Activated T-helper 1 cell treated with anti-CD3 and anti-CD28 coated beads, Interleukin-12 subunit alpha, Interleukin-12 subunit beta, Interleukin-2, Interleukin-4 antibody, amounts not matched to agents 30 ng/mL and 10 ng/mL and 1 ng/mL, durations not matched to agents 14 hours and 24 hours and 36 hours (primary cell): ENCODE measurements around the gene UQCC2. TPM values are rescaled to one million over a fixed set of nuclear protein-coding genes. Genes with fewer than 3 reads are reported as not detected.

Source experiments
- DNase-seq: peaks from one replicate; pipeline ENCODE4 v3.0.0; 2021; ENCODE audit warnings: low spot score
- H3K27ac Mint-ChIP-seq: one replicate; pipeline ENCODE4 v1.8.0; 2021; ENCODE audit warnings: mild to moderate bottlenecking, mixed read lengths
- H3K27me3 Mint-ChIP-seq: one replicate; pipeline ENCODE4 v1.8.0; 2022; ENCODE audit warnings: mild to moderate bottlenecking, moderate library complexity, mixed read lengths; ENCODE audit not compliant: insufficient read depth
- H3K36me3 Mint-ChIP-seq: one replicate; pipeline ENCODE4 v1.8.0; 2021; ENCODE audit warnings: low read depth, mixed read lengths
- H3K4me1 Mint-ChIP-seq: one replicate; pipeline ENCODE4 v1.8.0; 2021; ENCODE audit warnings: low read depth, mixed read lengths
- H3K4me3 Mint-ChIP-seq: one replicate; pipeline ENCODE4 v1.8.0; 2021; ENCODE audit warnings: mild to moderate bottlenecking, moderate library complexity, mixed read lengths
- H3K9me3 Mint-ChIP-seq: one replicate; pipeline ENCODE4 v1.8.0; 2021; ENCODE audit warnings: mixed read lengths
- intact Hi-C: fragments of 100-400 bp; cut with micrococcal nuclease; formaldehyde crosslinking; loops from one replicate; pipeline ENCODE4 v1.15.1; 2024
- total RNA-seq: library from RNA; stranded (reverse); gene quantifications from 2 replicates; pipeline ENCODE4 v1.2.3, GENCODE V29; 2022

UQCC2 gene
- total RNA-seq, 1 donor from 2014 or later, result 123 TPM

DNA sequence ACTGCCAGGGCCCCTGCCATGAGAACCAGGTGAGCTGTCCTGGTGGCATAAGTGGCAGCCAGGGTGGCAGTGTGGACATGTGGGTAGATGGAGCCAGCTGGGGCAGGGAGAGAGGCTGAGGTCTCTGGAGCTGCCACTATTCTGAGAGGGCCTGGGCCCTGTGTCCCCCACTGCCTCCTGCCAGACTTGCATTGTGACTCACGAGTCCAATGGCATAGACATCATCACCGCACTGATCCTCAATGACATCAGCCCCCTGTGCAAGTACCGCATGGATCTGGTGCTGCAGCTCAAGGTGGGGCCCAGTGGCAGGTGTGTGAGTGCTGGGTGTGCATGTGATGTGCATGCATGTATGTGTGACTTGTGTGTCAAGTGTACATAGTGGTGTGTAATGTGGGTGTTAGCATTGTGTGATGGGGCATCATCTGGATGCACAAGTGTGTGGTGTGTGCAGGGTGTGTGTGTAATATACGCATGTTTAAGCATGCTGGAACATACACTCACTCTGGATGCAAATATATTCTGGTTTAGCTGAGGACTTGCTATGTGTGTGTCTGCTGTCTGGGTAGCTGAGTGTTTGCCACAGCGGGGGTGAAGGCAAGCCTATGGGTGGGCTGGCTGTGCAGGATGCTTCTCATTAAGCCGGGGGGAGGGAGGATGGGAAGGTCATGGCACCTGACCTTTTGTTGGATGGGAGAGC, 25.1 kb downstream of the UQCC2 start:
- H3K27ac Mint-ChIP-seq, result no peak overlapping the region
- H3K36me3 Mint-ChIP-seq, result peaks cover 47% of the 10 kb centered on the region
- no peaks in the 10 kb centered on the region for H3K9me3 Mint-ChIP-seq
- no peak overlapping the region for H3K4me3 Mint-ChIP-seq
- H3K27me3 Mint-ChIP-seq, result no peaks in the 10 kb centered on the region
- intact Hi-C loops, result no loop called here
- no peak for DNase-seq
- peaks cover 25% of the 10 kb centered on the region for H3K4me1 Mint-ChIP-seq

DNA sequence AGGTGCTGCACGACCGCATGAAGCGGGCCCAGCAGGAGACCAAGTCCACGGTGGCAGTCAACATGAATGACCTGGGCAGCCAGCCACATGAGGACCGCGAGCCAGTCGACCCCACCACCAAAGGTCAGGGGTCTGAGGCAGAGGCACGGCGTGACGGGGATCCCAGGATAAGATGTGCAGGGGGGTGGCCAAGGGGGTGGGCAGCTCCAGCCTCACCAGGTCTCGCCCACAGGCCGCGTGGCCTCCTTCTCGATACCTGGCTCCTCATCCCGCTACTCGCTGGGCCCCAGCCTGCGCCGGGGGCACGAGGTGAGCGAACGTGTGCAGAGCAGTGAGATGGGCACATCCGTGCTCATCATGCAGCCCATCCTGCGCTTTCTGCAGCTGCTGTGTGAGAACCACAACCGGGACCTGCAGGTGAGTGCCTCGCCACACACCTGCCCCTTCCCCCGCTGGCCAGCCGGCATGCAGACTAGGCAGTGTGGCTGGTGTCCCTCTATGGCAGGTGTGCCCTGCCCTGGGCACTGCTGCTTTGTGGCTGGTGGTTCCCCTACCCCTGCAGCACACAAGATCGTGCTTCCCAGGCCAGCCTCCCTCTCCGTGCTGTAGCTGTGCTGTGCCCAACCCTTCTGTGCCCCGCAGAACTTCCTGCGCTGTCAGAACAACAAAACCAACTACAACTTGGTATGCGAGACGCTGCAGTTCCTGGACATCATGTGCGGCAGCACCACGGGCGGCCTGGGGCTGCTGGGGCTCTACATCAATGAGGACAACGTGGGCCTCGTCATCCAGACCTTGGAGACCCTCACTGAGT, 25.9 kb downstream of the UQCC2 start:
- H3K36me3 Mint-ChIP-seq, result peaks cover 44% of the 10 kb centered on the region
- no peaks in the 10 kb centered on the region for H3K9me3 Mint-ChIP-seq
- H3K4me3 Mint-ChIP-seq, result no peak overlapping the region
- intact Hi-C loops, result no loop called here
- no peaks in the 10 kb centered on the region for H3K27me3 Mint-ChIP-seq
- peak overlapping the region; percentile 68 for H3K27ac Mint-ChIP-seq
- H3K4me1 Mint-ChIP-seq, result peaks cover 23% of the 10 kb centered on the region
- no peak for DNase-seq

DNA sequence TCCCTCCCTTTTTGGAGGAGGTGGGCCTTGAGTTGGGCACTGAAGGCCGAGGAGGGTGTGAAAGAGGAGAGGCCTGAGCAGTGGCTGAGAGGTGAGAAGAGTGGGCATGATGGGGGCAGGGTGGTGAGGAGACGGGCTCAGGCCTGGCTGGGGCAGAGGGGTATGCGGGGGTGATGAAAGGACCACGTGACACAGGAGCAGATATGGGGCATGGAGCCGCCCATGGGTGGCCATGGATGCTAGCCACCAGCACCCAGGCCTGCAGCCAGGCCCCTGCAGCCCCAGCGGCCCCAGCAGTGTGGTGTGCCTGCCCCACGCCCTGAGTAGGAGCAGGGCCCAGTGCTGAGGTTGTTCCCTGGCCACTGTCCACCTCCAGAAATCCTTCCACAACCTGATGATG, 26.5 kb downstream of the UQCC2 start:
- no peak for DNase-seq
- Mint-ChIP-seq H3K36me3 (peaks cover 44% of the 10 kb centered on the region), H3K27me3 (no peaks in the 10 kb centered on the region), H3K4me1 (peaks cover 23% of the 10 kb centered on the region), H3K4me3 (no peak overlapping the region), H3K9me3 (no peaks in the 10 kb centered on the region), H3K27ac (peak overlapping the region; percentile 68)
- intact Hi-C loops, result no loop called here

DNA sequence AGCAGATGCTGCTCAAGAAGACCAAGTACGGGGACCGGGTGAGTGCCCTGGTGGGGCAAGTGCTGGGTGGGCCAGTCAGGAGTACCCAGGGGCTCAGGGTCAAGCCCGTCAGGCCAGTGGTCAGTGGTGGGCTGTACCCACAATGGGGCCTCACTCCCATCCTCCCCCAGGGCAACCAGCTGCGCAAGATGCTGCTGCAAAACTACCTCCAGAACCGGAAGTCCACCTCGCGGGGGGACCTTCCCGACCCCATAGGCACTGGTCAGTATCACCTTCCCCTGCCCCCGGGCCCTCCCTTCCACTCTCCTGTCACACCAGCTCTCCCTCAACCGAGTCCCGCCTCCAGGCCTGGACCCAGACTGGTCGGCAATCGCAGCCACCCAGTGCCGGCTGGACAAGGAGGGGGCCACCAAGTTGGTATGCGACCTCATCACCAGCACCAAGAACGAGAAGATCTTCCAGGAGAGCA, 27.0 kb downstream of the UQCC2 start:
- no peak overlapping the region for H3K4me3 Mint-ChIP-seq
- intact Hi-C loops, result no loop called here
- no peak overlapping the region for H3K27ac Mint-ChIP-seq
- H3K27me3 Mint-ChIP-seq, result no peaks in the 10 kb centered on the region
- DNase-seq, result no peak
- peaks cover 23% of the 10 kb centered on the region for H3K4me1 Mint-ChIP-seq
- H3K36me3 Mint-ChIP-seq, result peaks cover 44% of the 10 kb centered on the region
- no peaks in the 10 kb centered on the region for H3K9me3 Mint-ChIP-seq

DNA sequence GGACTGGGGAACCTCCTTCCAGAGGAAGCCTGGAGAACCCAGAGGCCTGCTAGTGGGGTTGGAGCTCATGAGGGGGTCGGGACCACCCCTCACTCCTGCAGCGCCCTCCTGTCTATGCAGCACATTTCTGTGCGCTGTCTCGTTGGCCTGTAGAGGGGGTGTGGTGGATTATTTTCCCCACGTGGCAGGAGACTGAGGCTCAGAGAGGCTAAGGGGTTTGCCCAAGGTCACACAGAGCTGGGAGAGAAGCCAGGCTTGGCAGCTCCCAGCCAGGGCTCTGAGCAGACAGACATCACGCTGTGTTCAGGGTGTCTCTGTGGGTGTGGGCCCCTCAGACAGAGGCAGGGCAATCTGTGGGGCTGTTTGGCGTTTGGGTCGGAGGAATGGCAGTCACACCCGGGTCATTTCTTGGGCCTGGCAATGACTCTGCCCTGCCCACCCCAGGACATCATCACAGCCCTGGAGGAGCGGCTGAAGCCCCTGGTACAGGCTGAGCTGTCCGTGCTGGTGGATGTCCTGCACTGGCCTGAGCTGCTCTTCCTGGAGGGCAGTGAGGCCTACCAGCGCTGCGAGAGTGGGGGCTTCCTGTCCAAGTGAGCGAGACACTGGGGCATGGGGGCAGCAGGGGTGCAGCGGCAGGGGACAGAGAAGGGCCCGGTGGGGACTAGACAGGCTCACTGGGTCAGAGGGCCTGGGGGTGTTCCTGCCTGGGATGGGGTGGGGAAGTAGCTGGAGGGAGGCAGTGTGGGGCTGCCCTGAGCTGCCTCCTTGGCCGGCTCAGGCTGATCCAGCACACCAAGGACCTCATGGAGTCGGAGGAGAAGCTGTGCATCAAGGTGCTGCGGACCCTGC, 27.7 kb downstream of the UQCC2 start:
- H3K27me3 Mint-ChIP-seq, result no peaks in the 10 kb centered on the region
- no peaks in the 10 kb centered on the region for H3K9me3 Mint-ChIP-seq
- H3K27ac Mint-ChIP-seq, result peak overlapping the region; percentile 90
- H3K4me3 Mint-ChIP-seq, result no peak overlapping the region
- intact Hi-C loops, result no loop called here
- DNase-seq, result no peak
- peaks cover 44% of the 10 kb centered on the region for H3K36me3 Mint-ChIP-seq
- H3K4me1 Mint-ChIP-seq, result peaks cover 23% of the 10 kb centered on the region

DNA sequence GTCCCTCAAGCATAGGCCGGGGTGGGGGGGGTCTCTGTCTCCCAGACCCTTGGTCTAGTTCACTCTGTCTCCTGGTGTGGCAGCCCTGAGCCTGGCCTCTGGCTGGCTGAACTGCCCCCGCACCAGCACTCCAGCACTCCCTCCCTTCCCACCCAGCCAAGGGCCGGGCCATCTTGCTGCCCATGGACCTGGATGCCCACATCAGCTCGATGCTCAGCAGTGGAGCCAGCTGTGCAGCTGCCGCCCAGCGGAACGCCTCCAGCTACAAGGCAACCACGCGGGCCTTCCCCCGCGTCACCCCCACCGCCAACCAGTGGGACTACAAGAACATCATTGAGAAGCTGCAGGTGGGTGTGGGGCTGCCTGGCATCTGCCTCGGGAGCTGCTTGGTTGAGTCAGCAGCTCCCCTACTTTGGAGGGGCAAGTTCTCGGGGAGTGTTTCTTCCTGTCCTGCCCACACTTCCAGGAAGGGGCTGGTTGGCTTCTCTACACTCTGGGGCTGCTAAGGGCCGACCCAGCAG, 28.4 kb downstream of the UQCC2 start:
- Mint-ChIP-seq H3K4me3 (peak overlapping the region; percentile 19), H3K27me3 (no peaks in the 10 kb centered on the region), H3K36me3 (peaks cover 43% of the 10 kb centered on the region), H3K27ac (peak overlapping the region; percentile 90), H3K4me1 (peaks cover 23% of the 10 kb centered on the region), H3K9me3 (no peaks in the 10 kb centered on the region)
- peak; percentile 12 for DNase-seq
- intact Hi-C loops, result no loop called here

DNA sequence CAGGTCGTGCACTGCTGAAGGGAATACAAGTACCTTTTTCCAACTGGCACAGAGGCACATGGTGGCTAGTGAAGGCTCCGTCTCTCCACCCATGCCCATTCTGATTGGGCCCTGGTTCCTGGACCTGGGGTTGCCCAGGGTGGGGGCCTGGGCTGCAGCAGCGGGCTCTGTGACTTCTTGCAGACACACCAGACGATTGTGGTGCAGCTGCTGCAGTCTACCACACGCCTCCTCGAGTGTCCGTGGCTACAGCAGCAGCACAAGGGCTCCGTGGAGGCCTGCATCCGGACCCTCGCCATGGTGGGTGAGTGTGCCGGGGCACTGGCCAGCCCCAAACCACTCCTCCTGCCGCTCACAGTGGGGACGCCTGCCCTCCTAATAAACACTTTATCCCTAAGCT, 29.2 kb downstream of the UQCC2 start:
- Mint-ChIP-seq H3K4me3 (no peak overlapping the region), H3K27me3 (no peaks in the 10 kb centered on the region), H3K36me3 (peaks cover 49% of the 10 kb centered on the region), H3K9me3 (no peaks in the 10 kb centered on the region), H3K4me1 (peaks cover 23% of the 10 kb centered on the region), H3K27ac (no peak overlapping the region)
- DNase-seq, result no peak
- intact Hi-C loops, result no loop called here

DNA sequence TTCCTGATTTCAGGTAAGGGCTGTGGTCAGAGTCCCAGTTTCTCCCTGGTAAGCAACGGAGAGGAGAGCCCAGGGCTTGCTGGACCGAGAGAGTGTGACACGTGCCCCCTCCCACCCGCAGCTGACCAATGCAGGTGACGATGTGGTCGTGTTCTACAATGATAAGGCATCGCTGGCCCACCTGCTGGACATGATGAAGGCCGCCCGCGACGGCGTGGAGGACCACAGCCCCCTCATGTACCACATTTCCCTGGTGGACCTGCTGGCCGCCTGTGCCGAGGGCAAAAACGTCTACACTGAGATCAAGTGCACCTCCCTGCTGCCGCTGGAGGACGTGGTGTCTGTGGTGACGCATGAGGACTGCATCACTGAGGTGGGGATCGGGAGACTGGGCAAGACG, 31.7 kb downstream of the UQCC2 start:
- Mint-ChIP-seq H3K4me1 (peaks cover 23% of the 10 kb centered on the region), H3K36me3 (peaks cover 42% of the 10 kb centered on the region), H3K27me3 (no peaks in the 10 kb centered on the region), H3K9me3 (no peaks in the 10 kb centered on the region), H3K27ac (no peak overlapping the region), H3K4me3 (no peak overlapping the region)
- DNase-seq, result no peak
- intact Hi-C loops, result no loop called here

DNA sequence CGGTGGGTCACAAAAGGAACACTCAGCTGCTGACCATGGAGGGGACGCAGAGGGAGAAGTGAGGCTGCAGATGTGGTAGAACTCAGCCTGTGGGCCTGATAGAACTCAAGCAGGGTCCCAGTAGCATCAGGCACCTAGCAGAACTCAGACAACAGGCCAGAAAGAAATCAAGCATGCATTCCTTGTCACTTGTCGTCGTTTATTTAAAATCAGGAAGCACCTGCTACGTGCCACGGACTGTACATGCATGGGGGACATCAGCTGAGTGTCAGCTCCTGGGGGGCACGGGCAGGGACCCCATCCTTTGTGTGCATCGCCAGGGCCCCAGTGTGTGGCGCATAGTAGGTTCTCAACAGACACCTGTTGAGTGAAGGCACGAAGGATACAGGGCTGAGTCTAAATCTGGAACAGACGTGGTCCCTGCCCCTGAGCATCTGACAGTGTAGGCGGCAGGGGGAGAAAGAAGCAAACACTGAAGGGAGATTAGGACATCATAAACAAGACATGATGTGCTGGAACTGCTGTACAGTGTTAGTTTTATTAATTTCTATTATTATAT, 32.5 kb downstream of the UQCC2 start:
- Mint-ChIP-seq H3K4me3 (no peak overlapping the region), H3K36me3 (peaks cover 41% of the 10 kb centered on the region)
- intact Hi-C loops, result no loop called here

DNA sequence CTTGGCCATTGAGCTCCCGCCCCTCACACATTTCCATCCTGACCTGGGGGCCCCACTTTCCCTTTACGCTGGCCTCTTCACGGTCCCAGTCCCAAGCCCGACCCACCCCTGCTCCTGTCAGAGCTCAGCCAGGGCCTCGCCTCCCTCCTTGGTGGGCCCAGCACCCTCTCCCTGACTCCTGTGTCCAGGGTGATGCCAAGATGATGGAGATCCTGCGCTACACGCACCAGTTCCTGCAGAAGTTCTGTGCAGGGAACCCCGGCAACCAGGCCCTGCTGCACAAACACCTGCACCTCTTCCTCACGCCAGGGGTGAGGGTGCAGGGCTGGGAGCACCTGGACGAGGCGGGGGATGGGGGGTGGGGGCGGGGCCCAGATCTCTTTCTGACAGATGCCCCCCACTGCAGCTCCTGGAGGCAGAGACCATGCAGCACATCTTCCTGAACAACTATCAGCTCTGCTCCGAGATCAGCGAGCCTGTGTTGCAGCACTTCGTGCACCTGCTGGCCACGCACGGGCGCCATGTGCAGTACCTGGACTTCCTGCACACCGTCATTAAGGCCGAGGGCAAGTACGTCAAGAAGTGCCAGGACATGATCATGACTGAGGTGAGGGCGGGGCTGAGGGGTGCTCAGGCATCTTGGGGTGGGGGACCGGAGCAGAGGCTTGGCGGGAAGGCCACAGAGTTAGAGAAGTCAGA, 33.1 kb downstream of the UQCC2 start:
- H3K36me3 Mint-ChIP-seq, result peaks cover 40% of the 10 kb centered on the region
- DNase-seq, result no peak
- H3K27ac Mint-ChIP-seq, result no peak overlapping the region
- no peaks in the 10 kb centered on the region for H3K9me3 Mint-ChIP-seq
- intact Hi-C loops, result no loop called here
- no peaks in the 10 kb centered on the region for H3K27me3 Mint-ChIP-seq
- H3K4me3 Mint-ChIP-seq, result no peak overlapping the region
- peaks cover 17% of the 10 kb centered on the region for H3K4me1 Mint-ChIP-seq

More for the DNA sequence above, 32.5 kb downstream of the UQCC2 start:
- Mint-ChIP-seq H3K9me3 (no peaks in the 10 kb centered on the region), H3K27ac (no peak overlapping the region), H3K4me1 (peaks cover 23% of the 10 kb centered on the region), H3K27me3 (no peaks in the 10 kb centered on the region)
- DNase-seq, result no peak

DNA sequence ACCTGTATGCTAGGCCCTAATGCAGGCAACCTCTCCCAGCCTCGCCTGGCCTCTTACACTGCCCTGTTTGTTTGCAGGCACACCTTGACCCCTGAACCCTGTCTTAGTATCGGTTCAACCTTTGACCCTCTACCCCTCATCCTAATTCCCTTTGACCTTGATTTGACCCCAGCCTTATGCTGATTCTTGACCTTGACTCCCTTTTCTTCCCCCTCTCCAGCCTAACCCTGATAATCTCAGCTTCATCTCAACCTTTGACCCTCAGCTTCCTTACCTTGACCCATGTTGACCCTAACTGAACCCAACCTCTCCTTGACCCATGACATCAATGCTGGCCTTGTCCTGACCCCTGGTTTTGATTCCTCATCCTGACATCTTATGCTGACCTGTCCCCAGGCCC, 33.8 kb downstream of the UQCC2 start:
- H3K27me3 Mint-ChIP-seq, result no peaks in the 10 kb centered on the region
- H3K36me3 Mint-ChIP-seq, result peaks cover 42% of the 10 kb centered on the region
- H3K4me1 Mint-ChIP-seq, result peaks cover 10% of the 10 kb centered on the region
- H3K27ac Mint-ChIP-seq, result peak overlapping the region; percentile 21
- H3K9me3 Mint-ChIP-seq, result no peaks in the 10 kb centered on the region
- H3K4me3 Mint-ChIP-seq, result no peak overlapping the region
- intact Hi-C loops, result no loop called here
- DNase-seq, result no peak

DNA sequence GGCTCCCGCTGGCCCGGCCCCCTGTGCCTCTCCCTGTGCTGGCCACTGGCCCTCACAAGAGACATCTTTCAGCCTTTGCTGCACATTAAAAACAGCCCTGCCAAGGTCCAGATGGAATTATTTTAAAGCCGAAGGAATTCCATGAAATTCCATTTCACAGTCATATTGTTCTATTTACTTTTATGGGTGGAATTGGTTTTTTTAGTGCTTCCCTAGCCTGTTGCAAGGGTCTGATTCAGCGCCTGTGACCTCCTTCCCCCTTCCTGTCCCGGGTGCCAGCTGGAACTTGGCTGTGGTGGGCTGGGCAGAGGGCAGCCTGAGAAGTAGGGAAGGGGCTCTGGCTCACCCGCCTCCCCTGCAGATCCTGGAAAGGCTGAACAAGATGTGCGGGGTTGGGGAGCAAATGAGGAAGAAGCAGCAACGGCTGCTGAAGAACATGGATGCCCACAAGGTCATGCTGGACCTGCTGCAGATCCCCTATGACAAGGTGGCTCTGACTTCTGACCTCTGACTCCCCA, 34.3 kb downstream of the UQCC2 start:
- Mint-ChIP-seq H3K27ac (peak overlapping the region; percentile 21), H3K4me3 (no peak overlapping the region), H3K4me1 (peaks cover 5% of the 10 kb centered on the region), H3K9me3 (no peaks in the 10 kb centered on the region), H3K27me3 (no peaks in the 10 kb centered on the region), H3K36me3 (peaks cover 41% of the 10 kb centered on the region)
- no peak for DNase-seq
- intact Hi-C loops, result no loop called here
